Measurements from ENCODE around the gene KCND3. TPM values are rescaled to one million over a fixed set of nuclear protein-coding genes. Genes with fewer than 3 reads are reported as not detected.
A peak's percentile ranks its signal among the peaks of the same experiment; 100 is the strongest.

The KCND3 gene
- total and polyA plus RNA-seq, 2 of the 4 experiments (the other 2 are of a cell fraction) = under 0.01 to 0.03 TPM

- ATAC-seq (ENCODE audit: low read depth) (peak; percentile 31), DNase-seq (peak; percentile 49)
- H3K36me3 ChIP-seq (ENCODE audit: control insufficient read depth, insufficient read depth, low read length) = no peaks in the 10 kb centered on the region
- BruUV-seq (replicated peaks) = no TSS peak
- no peaks in the 10 kb centered on the region for H3K9me3 ChIP-seq (ENCODE audit: control insufficient read depth, insufficient read depth, low read length)
- peak overlapping the region; percentile 47; the same call in 1 of the 2 replicates for H2BK120ac ChIP-seq (ENCODE audit: low read depth, low read length)
- H2AK5ac ChIP-seq (ENCODE audit: low read depth, low read length) = no peak overlapping the region
- peak overlapping the region; percentile 92 for H2AFZ ChIP-seq (replicated peaks; ENCODE audit: low read length, poor library complexity)
- no peak overlapping the region for H2BK15ac ChIP-seq (ENCODE audit: low read depth, low read length)
- H4K20me1 ChIP-seq (ENCODE audit: insufficient read depth, low read length) = peaks cover 9% of the 10 kb centered on the region; the same call in 1 of the 2 replicates
- peak overlapping the region; percentile 81 for H3K56ac ChIP-seq (ENCODE audit: extremely low read depth, insufficient read depth, low read length)
- H3K4me1 ChIP-seq (ENCODE audit: control insufficient read depth, insufficient read depth, low read length) = peaks cover 38% of the 10 kb centered on the region
- H4K8ac ChIP-seq (ENCODE audit: low read depth in 2 of 2, low read length in 2 of 2) = peak overlapping the region; percentile 67 to 68; a peak in 2 of 4 replicates
- peak overlapping the region; percentile 59 for H3K18ac ChIP-seq (ENCODE audit: low read depth, low read length)
- peak overlapping the region; percentile 77 for H3K14ac ChIP-seq (replicated peaks; ENCODE audit: low read depth, low read length)
- CTCF ChIA-PET = interaction anchor here (0.9 to 1.3 kb wide), 3 partner anchors 16 to 127 kb away, joined by 3 to 6 read pairs (median 3); no protein-coding TSS in a partner anchor
- peak overlapping the region; percentile 58 for H3K23ac ChIP-seq (ENCODE audit: low read depth, low read length)
- H2AK9ac ChIP-seq (replicated peaks; ENCODE audit: low read depth, low read length, poor library complexity) = peak overlapping the region; percentile 89
- POLR2A ChIA-PET (ENCODE audit: unreplicated experiment) = no interaction called here
- peak overlapping the region; percentile 90 for H3K4ac ChIP-seq (ENCODE audit: low read depth, low read length)
- dilution Hi-C loops (cut with HindIII; ENCODE audit: low sequenced_read_pairs, unreplicated experiment) = no loop called here
- no peaks in the 10 kb centered on the region for H3K27me3 ChIP-seq (ENCODE audit: control insufficient read depth, insufficient read depth, low read length)
- peak overlapping the region; percentile 86 for H4K91ac ChIP-seq (ENCODE audit: insufficient read depth, low read depth, low read length)
- TF ChIP-seq NFE2L2 (IDR thresholded peaks at IDR 0.05; ENCODE audit: low read depth, low read length) = no peak
- 0 out of 2 replicates have a peak, but pooled peaks have one; percentile 56 for TF ChIP-seq CHD1 (IDR thresholded peaks at IDR 0.05; ENCODE audit: low read depth, low read length)
- no peak for TF ChIP-seq RFX5 (IDR thresholded peaks at IDR 0.05; ENCODE audit: low read depth, low read length)
- no peak for TF ChIP-seq USF2 (IDR thresholded peaks at IDR 0.05; ENCODE audit: low read depth, low read length)
- no peak for TF ChIP-seq CEBPB (IDR thresholded peaks at IDR 0.05; ENCODE audit: low read depth, low read length)
- no peak for TF ChIP-seq RAD21 (IDR thresholded peaks at IDR 0.05; ENCODE audit: low read length)
- no peak for TF ChIP-seq CTCF (conservative IDR thresholded peaks at IDR 0.05; ENCODE audit: low read depth, low read length)
- peak; percentile 62; the same call in 1 of the 2 replicates for TF ChIP-seq MAZ (IDR thresholded peaks at IDR 0.05; ENCODE audit: borderline replicate concordance, low read depth, low read length)
- TF ChIP-seq MXI1 (IDR thresholded peaks at IDR 0.05; ENCODE audit: borderline replicate concordance, low read depth, low read length) = no peak
- peak overlapping the region; percentile 22; the same call in 1 of the 2 replicates for H4K5ac ChIP-seq (ENCODE audit: low read depth, low read length)
- peak overlapping the region; percentile 33; the same call in 1 of the 2 replicates for H2BK20ac ChIP-seq (ENCODE audit: low read depth, low read length)
- H3K4me3 ChIP-seq (ENCODE audit: insufficient read depth, low read depth, low read length) = peak overlapping the region; percentile 65
- WGBS, 2 experiments (ENCODE audit: extremely low coverage in 2 of 2, insufficient read length in 1 of 2) = 4% methylated on average over 38 of the region's 61 CpGs; no CpG with 5 or more reads in 1 of the 2 experiments
- H3K79me1 ChIP-seq (ENCODE audit: low read depth in 1 of 2, low read length in 2 of 2) = peaks cover 18 to 54% of the 10 kb centered on the region in 2 experiments; a peak in 2 of 4 replicates
- H2BK5ac ChIP-seq (ENCODE audit: low read depth, low read length, poor library complexity, severe bottlenecking) = peak overlapping the region; percentile 85
- peak overlapping the region; percentile 72 for H3K27ac ChIP-seq (ENCODE audit: insufficient read depth, low read length)
- peak overlapping the region; percentile 90 for H3K4me2 ChIP-seq (ENCODE audit: low read depth, low read length)
- in situ Hi-C loops (cut with MboI; ENCODE audit: low sequenced_read_pairs) = no loop called here
- peak overlapping the region; percentile 82 for H3K9ac ChIP-seq (ENCODE audit: low read depth, low read length)
- intact Hi-C loops (cut with micrococcal nuclease) = no loop called here
- peaks cover 47% of the 10 kb centered on the region for H3K9me1 ChIP-seq (ENCODE audit: insufficient read depth, low read length)
Observed at GRCh38 chr1:111738436-111739193, 250.9 kb downstream of the KCND3 start.

All from IMR-90 (cell line).